A549 treated with dexamethasone at 1 μM for 4 hours (cell line): ENCODE results near the gene OGG1. TPM values are rescaled to one million over a fixed set of nuclear protein-coding genes. Genes with fewer than 3 reads are reported as not detected.

Source experiments
- total RNA-seq: library from RNA; stranded (reverse); fragments of 200-300 nt; extraction: Qiagen RNA extraction; gene quantifications from 5 replicates; pipeline ENCODE4 v1.2.3, GENCODE V29; 2022

Gene OGG1
- total RNA-seq, result 14.4 to 18.5 TPM (median 17.8 TPM) in 5 replicates

GRCh38 chr3:9749645-9750555 lies at the start of gene OGG1:
TSS of gene OGG1 (plus strand) at chr3:9749952. CDS start at chr3:9750287, 335 bp downstream.

GRCh38 chr3:9703736-9704346 lies 45.9 kb upstream of the OGG1 start, which contains the start of gene CPNE9:
TSS of gene CPNE9 (plus strand) at chr3:9703833. CDS start at chr3:9703997, 164 bp downstream.

GRCh38 chr3:9731206-9732079 lies 18.3 kb upstream of the OGG1 start, which contains the start of gene BRPF1:
TSS of gene BRPF1 (plus strand) at chr3:9731735. CDS start at chr3:9734141, 2,406 bp downstream.

GRCh38 chr3:9769426-9770275 lies 19.9 kb downstream of the OGG1 start, which contains the start of gene CAMK1:
TSS of gene CAMK1 (minus strand) at chr3:9769947. CDS start at chr3:9767749, 2,198 bp downstream.

GRCh38 chr3:9792405-9793160 lies 42.8 kb downstream of the OGG1 start, which contains the start of the genes ARPC4 and TADA3:
TSS of gene ARPC4 (plus strand) at chr3:9793082. CDS start at chr3:9793122, 40 bp downstream.
TSS of gene TADA3 (minus strand) at chr3:9792473. CDS start at chr3:9791466, 1,007 bp downstream.

Other genes starting within 250 kb of the OGG1 start
- 0.06 to 0.21 TPM (median 0.08 TPM) in 5 replicates for gene LHFPL4, start 196.1 kb upstream of the OGG1 start, total RNA-seq
- 27.1 to 30.2 TPM (median 29.1 TPM) in 5 replicates for gene MTMR14, start 100.4 kb upstream of the OGG1 start, total RNA-seq
- 0.05 to 0.25 TPM (median 0.14 TPM) in 4 of 5 replicates, not detected in the other for gene CPNE9, start 46.1 kb upstream of the OGG1 start, total RNA-seq
- gene BRPF1, start 18.2 kb upstream of the OGG1 start, total RNA-seq, result 13.1 to 19.7 TPM (median 19.2 TPM) in 5 replicates
- gene CAMK1, start 20.0 kb downstream of the OGG1 start, total RNA-seq, result 14.0 to 17.7 TPM (median 16.9 TPM) in 5 replicates
- 55.8 to 64.5 TPM (median 61.7 TPM) in 5 replicates for gene TADA3, start 42.5 kb downstream of the OGG1 start, total RNA-seq
- 157 to 244 TPM (median 171 TPM) in 5 replicates for gene ARPC4, start 43.1 kb downstream of the OGG1 start, total RNA-seq
- gene TTLL3, start 60.3 kb downstream of the OGG1 start, total RNA-seq, result 4.7 to 6.7 TPM (median 6.5 TPM) in 5 replicates
- 49.4 to 60.8 TPM (median 58.3 TPM) in 5 replicates for gene RPUSD3, start 94.1 kb downstream of the OGG1 start, total RNA-seq
- 75.0 to 96.1 TPM (median 82.6 TPM) in 5 replicates for gene CIDEC, start 130.3 kb downstream of the OGG1 start, total RNA-seq
- 85.1 to 101 TPM (median 91.0 TPM) in 5 replicates for gene JAGN1, start 140.7 kb downstream of the OGG1 start, total RNA-seq
- gene IL17RE, start 152.9 kb downstream of the OGG1 start, total RNA-seq, result 0.88 to 1.7 TPM (median 1.5 TPM) in 5 replicates
- 26.8 to 35.6 TPM (median 28.7 TPM) in 5 replicates for gene IL17RC, start 167.1 kb downstream of the OGG1 start, total RNA-seq
- 10.1 to 15.5 TPM (median 13.5 TPM) in 5 replicates for gene CRELD1, start 183.9 kb downstream of the OGG1 start, total RNA-seq
- gene PRRT3, start 202.5 kb downstream of the OGG1 start, total RNA-seq, result 1.2 to 1.9 TPM (median 1.7 TPM) in 5 replicates
- 104 to 143 TPM (median 110 TPM) in 5 replicates for gene EMC3, start 236.9 kb downstream of the OGG1 start, total RNA-seq